Fibroblast of lung (primary cell): ENCODE results near the gene GLB1L3. TPM values are rescaled to one million over a fixed set of nuclear protein-coding genes. Genes with fewer than 3 reads are reported as not detected.

ENCODE experiments used
- DNase-seq, 2 donors: peaks; one replicate each; pipeline versions ENCODE4 v3.0.0 to v3.0.0-alpha.2; 2010; ENCODE audit warnings: low read depth in 2 of 2
- H2AFZ ChIP-seq: 2 replicates; pipeline ENCODE4 v1.5.1; 2012; ENCODE audit warnings: low read length, control low read depth, inconsistent platforms
- H3K27ac ChIP-seq: 2 replicates; pipeline ENCODE4 v1.5.1; 2011; ENCODE audit warnings: low read length, control low read depth; ENCODE audit not compliant: insufficient read depth
- H3K27me3 ChIP-seq: 2 replicates; pipeline ENCODE4 v1.5.1; 2011; ENCODE audit warnings: mild to moderate bottlenecking, low read length; ENCODE audit not compliant: control insufficient read depth, insufficient read depth
- H3K36me3 ChIP-seq: 2 replicates; pipeline ENCODE4 v1.5.1; 2011; ENCODE audit warnings: low read length; ENCODE audit not compliant: control insufficient read depth, insufficient read depth
- H3K4me1 ChIP-seq: 2 replicates; pipeline ENCODE4 v1.5.1; 2011; ENCODE audit warnings: low read length; ENCODE audit not compliant: control insufficient read depth, insufficient read depth; ENCODE audit errors: extremely low read depth
- H3K4me2 ChIP-seq: 2 replicates; pipeline ENCODE4 v1.5.1; 2011; ENCODE audit warnings: low read length, control low read depth; ENCODE audit not compliant: insufficient read depth; ENCODE audit errors: extremely low read depth
- H3K4me3 ChIP-seq, 4 experiments: fragments of 200-600 bp in 1 of 4; sonication (generic) in 1 of 4; replicated peaks in 1 of 4; 2 replicates each; pipeline ENCODE4 v1.5.1; 2011 to 2016; ENCODE audit warnings: low read length in 4 of 4, low read depth in 3 of 4, mild to moderate bottlenecking in 3 of 4, control low read depth in 2 of 4, inconsistent platforms in 1 of 4, mixed read lengths in 1 of 4; ENCODE audit not compliant: insufficient read depth in 1 of 4; ENCODE audit errors: control extremely low read depth in 1 of 4
- H3K79me2 ChIP-seq: 2 replicates; pipeline ENCODE4 v1.5.1; 2012; ENCODE audit warnings: mild to moderate bottlenecking, low read length, inconsistent platforms; ENCODE audit not compliant: control insufficient read depth, insufficient read depth
- H3K9ac ChIP-seq: 2 replicates; pipeline ENCODE4 v1.5.1; 2011; ENCODE audit warnings: mild to moderate bottlenecking, low read length, control low read depth; ENCODE audit not compliant: insufficient read depth
- H3K9me3 ChIP-seq: 2 replicates; pipeline ENCODE4 v1.5.1; 2012; ENCODE audit warnings: low read depth, low read length; ENCODE audit not compliant: control insufficient read depth, insufficient read depth
- H4K20me1 ChIP-seq: 2 replicates; pipeline ENCODE4 v1.5.1; 2011; ENCODE audit warnings: low read length; ENCODE audit not compliant: control insufficient read depth, insufficient read depth; ENCODE audit errors: extremely low read depth
- CTCF ChIP-seq, 2 donors: IDR thresholded peaks in 1 of 2; conservative IDR thresholded peaks in 1 of 2; 1 replicate in 1 of 2; 2 replicates in 1 of 2; pipeline ENCODE4 v1.5.1; 2011 to 2012; ENCODE audit warnings: low read length in 2 of 2, control low read depth in 1 of 2, inconsistent platforms in 1 of 2, low read depth in 1 of 2, mild to moderate bottlenecking in 1 of 2
- EZH2 ChIP-seq: IDR thresholded peaks from 2 replicates; pipeline ENCODE4 v1.5.1; 2012; ENCODE audit warnings: low read length, control low read depth, mild to moderate bottlenecking; ENCODE audit errors: missing control alignments
- polyA plus RNA-seq, 2 donors: library from polyadenylated mRNA; depleted of rRNA in 1 of 2; stranded (reverse) in 1 of 2; unstranded in 1 of 2; fragments of >200 nt; gene quantifications; 2 replicates each; pipeline ENCODE4 v1.2.1, GENCODE V29; 2011 to 2012; ENCODE audit warnings: missing spikeins in 1 of 2
- total RNA-seq: library from RNA; depleted of rRNA; stranded (reverse); fragments of >200 nt; gene quantifications from 2 replicates; pipeline ENCODE4 v1.2.1, GENCODE V29; 2014

GLB1L3 gene
- total and polyA plus RNA-seq, 2 donors (not counting 1 experiment from before 2014, with no cell fraction given) = not detected

- H3K4me2 ChIP-seq = no peak overlapping the region
- no peaks in the 10 kb centered on the region for H4K20me1 ChIP-seq
- H3K9ac ChIP-seq = no peak overlapping the region
- TF ChIP-seq EZH2 = no peak
- no peak for TF ChIP-seq CTCF (conservative IDR thresholded peaks at IDR 0.05 in 1 of 2, IDR thresholded peaks at IDR 0.05 in 1 of 2; ENCODE audit: low read depth in 1 of 2, low read length in 2 of 2)
- DNase-seq = no peak
- no peak overlapping the region for H2AFZ ChIP-seq
- H3K9me3 ChIP-seq = no peaks in the 10 kb centered on the region
- H3K4me1 ChIP-seq = no peaks in the 10 kb centered on the region
- H3K4me3 ChIP-seq = no peak overlapping the region
- no peaks in the 10 kb centered on the region for H3K79me2 ChIP-seq
- no peak overlapping the region for H3K27ac ChIP-seq
- H3K27me3 ChIP-seq = no peaks in the 10 kb centered on the region
- H3K36me3 ChIP-seq = no peaks in the 10 kb centered on the region
Observed at GRCh38 chr11:134363161-134363560, 87.0 kb downstream of the GLB1L3 start.

- Histone ChIP-seq H3K9ac (no peak overlapping the region), H3K4me2 (no peak overlapping the region), H3K9me3 (no peaks in the 10 kb centered on the region), H3K36me3 (no peaks in the 10 kb centered on the region), H3K4me3 (no peak overlapping the region), H3K27ac (no peak overlapping the region), H4K20me1 (no peaks in the 10 kb centered on the region), H3K27me3 (no peaks in the 10 kb centered on the region), H2AFZ (no peak overlapping the region), H3K4me1 (no peaks in the 10 kb centered on the region), H3K79me2 (no peaks in the 10 kb centered on the region)
- DNase-seq = no peak
- TF ChIP-seq CTCF (conservative IDR thresholded peaks at IDR 0.05 in 1 of 2, IDR thresholded peaks at IDR 0.05 in 1 of 2; ENCODE audit: low read depth in 1 of 2, low read length in 2 of 2) (no peak), EZH2 (no peak)
Observed at GRCh38 chr11:134363592-134363991, 87.4 kb downstream of the GLB1L3 start.

- Histone ChIP-seq H3K36me3 (no peaks in the 10 kb centered on the region), H3K79me2 (no peaks in the 10 kb centered on the region), H4K20me1 (no peaks in the 10 kb centered on the region), H3K27me3 (no peaks in the 10 kb centered on the region), H3K4me1 (no peaks in the 10 kb centered on the region), H3K4me3 (no peak overlapping the region), H2AFZ (no peak overlapping the region), H3K4me2 (no peak overlapping the region), H3K27ac (no peak overlapping the region), H3K9ac (no peak overlapping the region), H3K9me3 (no peaks in the 10 kb centered on the region)
- no peak for DNase-seq
- no peak for TF ChIP-seq CTCF (conservative IDR thresholded peaks at IDR 0.05 in 1 of 2, IDR thresholded peaks at IDR 0.05 in 1 of 2; ENCODE audit: low read depth in 1 of 2, low read length in 2 of 2)
- TF ChIP-seq EZH2 = no peak
Observed at GRCh38 chr11:134364261-134364660, 88.1 kb downstream of the GLB1L3 start.
